HG03103 (cell line): ENCODE measurements around the gene RNF123.
"Not testable (repeated sequence)": the region's sequence is repeated elsewhere in the genome, so short reads cannot be mapped to it uniquely, and the experiment has no call there.

Source experiments
- ATAC-seq: cut with Tn5 transposase; IDR thresholded peaks from one replicate; pipeline ENCODE4 v1.9.1; 2021; ENCODE audit warnings: low read depth; ENCODE audit not compliant: unreplicated experiment

RNF123 gene

DNA sequence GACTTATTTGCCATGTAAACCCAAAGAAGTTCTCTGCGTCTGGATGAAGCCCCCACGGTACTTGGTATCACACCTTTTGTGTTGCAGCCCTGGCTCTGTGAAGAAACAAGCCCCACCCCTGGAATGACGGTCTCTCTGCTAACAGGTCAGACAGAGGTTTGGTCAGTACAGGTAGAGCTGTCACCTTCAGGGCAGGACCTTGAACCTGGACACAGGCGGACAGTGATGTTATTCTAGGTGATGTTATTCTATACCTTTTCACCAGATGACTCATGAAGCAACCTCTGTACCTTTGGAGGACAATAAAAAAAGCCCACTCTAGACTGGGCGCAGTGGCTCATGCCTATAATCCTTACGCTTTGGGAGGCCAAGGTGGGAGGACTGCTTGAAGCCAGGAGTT is 45.4 kb downstream of the RNF123 start:
- ATAC-seq: no peak

DNA sequence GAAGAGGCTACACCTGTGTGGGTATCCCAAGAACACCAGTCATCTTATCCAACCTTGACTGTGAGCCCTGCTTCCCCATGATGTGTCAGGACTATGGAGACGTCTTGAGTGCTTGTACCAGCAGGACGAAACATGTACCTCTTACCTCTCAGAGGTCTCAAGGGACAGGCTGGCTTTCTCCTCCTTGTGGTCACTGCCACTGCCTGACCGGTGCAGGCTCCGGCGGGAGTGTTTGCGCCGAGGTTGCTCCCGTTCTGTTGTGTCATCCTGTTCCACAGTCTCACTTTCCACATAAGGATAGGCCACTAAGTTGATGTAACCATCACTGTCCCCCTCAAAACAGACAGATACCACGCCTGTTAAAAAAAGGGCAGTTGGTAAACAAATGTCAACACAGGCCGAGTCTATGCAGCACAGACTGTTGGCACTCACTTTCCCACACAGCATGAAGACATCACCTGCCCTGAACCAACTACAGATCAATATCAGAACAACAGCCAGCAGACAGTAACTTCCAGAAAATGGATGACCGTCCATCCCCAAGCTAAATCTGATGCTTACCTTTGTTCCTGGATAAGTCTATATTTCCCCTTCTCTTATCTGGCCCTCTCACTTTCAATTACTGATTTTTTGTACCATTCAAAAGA is 48.8 kb downstream of the RNF123 start:
- no peak for ATAC-seq

DNA sequence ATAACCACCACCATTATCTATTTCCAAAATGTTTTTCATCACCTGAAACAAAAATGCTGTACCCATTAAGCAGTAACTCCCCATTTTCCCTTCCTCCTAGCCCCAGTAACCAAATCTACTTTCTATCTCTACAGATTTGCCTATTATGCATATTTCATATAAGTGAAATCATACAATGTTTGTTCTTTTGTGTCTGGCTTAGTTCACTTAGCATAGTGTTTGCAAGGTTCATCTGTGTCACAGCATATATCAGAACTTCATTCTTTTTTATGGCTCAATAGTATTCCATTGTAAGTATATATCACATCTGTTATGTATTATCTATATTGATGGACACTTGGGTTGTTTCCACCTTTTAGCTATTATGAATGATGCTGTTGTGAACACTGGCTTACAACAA is 51.1 kb downstream of the RNF123 start:
- ATAC-seq: no peak

DNA sequence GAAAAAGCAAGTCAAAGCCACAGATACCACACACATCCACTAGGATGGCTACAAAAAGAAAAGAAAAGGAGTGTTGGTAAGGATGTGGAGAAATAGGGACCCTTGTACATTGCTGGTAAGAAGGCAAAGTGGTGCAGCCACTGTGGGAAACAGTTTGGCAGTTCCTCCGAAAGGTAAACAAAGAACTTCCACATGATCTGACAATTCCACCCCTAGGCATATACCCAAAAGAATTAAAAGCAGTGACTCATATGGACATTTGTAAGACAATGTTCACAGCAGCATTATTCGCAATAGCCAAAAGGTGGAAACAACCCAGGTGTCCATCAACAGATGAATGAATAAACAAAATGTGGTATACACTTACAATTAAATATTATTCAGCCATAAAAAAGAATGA is 56.6 kb downstream of the RNF123 start:
- ATAC-seq: no peak

DNA sequence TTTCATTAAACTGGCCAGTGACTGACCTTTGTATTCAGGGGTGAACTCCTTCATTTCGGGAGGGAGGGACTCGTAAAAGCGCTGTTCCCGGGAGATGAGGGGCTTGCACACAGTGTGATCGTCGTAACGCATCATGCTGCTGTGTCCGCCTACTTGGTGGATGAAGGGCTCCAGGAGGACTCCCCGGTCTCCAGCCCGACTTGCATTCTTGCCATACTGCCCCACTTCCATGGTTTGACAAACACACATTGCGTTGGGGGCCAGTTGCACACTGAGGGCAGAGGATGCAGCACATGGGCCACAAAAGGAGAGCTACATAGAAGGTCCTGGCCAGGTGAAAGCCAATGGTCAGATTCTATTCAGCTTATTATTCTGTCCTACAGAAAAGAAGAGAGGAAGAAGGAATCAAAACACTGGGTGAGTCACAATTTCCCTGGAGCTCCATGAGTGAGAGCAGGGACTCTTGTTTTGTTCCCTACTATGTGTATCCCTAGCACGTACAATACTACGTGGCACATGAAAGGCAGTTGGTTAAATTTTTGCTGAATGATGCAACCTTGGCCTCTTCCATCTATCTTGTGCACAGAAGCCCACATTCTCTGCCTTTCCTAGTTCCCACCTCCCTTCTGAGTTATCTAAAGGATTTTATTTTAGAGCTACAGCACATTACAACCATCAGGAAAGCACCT is 58.6 kb downstream of the RNF123 start:
- ATAC-seq: no peak

DNA sequence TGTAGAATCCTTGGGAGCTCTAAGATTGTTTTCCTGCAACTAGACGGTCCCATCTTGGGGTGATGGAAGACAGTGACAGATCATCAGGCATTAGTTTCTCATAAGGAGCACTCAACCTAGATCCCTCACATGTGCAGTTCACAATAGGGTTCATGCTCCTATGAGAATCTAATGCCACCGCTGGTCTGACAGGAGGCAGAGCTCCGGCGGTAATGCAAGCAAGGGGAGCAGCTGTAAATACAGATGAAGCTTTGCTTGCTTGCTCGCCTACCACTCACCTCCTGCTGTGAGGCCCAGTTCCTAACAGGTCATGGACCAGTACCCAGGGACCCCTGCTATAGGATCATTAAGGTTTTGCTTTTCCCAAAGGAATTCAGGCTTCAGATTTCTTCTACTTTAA is 59.5 kb downstream of the RNF123 start:
- not testable (repeated sequence) for ATAC-seq

DNA sequence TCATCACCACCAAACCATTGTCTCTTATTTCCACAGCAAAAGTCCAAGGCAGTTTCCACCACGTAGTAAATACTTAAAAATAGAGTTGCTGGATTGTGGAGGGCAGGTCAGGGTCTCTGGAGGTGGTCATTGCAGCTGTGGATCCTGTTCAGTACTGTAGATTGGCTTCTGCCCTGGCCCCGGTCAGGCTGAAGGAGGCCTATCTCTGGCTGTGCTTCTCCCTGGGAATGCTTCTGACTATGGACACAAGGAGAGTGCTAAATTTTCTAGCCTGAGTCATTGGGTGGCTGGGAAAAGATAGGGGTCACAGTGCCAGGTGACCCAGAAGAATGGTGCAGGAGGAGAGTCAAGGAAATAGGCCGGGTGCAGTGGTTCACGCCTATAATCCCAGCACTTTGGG is 60.7 kb downstream of the RNF123 start:
- ATAC-seq: no peak

DNA sequence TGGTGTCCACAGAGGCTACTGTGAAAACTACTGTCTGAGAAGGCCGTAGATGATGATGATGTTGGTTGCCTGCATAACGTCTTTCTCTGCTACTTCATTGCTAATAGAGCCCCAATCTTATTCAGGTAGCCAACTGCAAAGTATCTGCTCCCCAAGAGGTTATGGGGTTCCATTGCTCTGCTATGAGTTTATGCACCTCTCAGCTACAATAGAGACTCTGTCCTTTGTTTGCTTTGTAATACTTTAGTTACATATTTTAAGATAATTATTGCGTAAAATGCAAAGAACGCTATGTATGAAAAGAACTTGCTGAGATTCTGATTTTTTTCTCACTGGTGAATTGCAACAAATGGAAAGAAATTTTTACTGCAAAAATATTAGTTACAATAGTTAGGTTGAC is 62.1 kb downstream of the RNF123 start:
- no peak for ATAC-seq

DNA sequence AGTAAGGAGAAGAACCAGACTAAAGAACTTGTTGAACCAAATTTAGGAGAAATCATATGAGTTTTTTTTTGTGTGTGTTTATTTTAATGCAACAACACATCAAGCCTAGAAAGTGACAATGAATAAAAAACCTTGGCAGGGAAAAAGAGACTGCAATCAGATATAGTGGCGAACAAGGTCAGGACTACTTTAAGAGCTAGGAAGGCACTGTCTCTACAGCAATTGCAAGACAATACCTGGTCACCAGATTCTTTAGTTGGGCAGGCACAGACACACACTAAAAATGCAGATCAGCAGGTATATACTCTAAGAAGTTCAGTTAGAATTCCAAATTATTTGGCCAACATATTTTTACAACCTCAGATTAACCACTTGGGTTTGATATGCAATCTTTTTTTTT is 65.2 kb downstream of the RNF123 start:
- ATAC-seq: no peak

DNA sequence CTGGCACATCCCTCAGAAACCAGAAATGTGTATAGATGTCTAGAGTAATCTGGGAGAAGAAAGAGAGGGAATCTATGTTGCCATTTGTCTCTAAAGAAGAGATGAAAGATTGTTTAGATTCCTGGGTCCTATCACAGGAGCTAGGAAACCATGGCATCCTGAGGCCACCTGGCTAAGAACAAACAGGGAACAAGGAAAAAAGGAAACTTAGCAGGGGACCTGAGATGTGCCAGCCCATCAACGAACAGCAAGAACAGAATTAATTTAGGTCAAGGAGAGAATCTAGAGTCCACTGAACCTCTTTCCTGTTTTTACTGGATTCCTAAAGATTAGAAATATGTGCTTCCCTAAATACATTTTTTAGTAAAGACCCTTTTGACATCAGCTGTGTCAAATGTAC is 66.7 kb downstream of the RNF123 start:
- no peak for ATAC-seq

DNA sequence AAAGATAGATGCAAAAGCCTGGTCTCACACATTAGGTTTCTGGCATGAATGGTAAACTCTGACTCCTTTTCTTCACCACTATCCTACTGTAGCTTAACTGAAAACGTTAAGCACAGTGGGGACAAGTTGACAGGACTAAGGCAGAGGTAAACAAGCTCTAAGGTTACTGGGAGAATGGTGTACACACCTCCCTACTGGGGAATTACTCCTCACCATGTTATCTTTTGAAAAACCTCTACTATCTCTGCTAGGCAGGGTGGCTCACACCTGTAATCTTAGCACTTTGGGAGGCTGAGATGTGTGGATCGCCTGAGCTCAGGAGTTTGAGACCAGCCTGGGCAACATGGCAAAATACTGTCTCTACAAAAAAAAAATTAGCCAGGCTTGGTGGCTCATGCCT is 67.8 kb downstream of the RNF123 start:
- no peak for ATAC-seq

DNA sequence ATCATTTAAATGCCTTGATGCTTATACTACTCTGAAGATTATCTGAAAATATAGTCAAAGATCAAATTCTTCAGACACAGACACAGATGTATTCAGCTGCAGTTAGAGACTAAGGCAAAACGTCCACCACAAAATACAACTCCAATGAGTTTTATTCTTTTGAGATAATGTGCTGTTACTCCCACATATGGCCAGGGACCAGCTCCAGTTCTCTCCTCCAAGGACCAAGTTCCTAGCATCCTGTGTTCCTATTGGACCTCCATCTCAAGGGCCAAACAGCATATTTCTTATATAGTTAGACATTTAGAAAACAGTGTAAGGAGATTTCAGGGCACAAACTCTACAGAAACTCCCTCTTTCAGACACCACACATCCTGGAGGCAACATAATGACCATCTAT is 69.9 kb downstream of the RNF123 start:
- no peak for ATAC-seq

DNA sequence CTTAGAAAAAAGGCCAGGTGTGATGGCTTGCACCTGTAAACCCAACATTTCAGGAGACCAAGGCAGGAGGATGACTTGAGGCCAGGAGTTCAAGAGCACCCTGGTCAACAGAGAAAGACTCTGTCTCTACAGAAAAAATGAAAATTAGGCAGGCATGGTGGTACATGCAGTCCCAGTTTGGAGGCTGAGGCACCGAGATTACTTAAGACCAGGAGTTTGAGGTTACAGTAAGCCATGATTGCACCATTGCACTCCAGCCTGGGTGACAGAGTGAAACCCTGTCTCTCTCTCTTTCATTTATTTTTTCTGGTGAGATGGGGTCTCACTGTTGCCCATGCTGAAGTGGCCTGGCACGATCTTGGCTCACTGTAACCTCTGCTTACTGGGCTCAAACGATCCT is 72.3 kb downstream of the RNF123 start:
- no peak for ATAC-seq

DNA sequence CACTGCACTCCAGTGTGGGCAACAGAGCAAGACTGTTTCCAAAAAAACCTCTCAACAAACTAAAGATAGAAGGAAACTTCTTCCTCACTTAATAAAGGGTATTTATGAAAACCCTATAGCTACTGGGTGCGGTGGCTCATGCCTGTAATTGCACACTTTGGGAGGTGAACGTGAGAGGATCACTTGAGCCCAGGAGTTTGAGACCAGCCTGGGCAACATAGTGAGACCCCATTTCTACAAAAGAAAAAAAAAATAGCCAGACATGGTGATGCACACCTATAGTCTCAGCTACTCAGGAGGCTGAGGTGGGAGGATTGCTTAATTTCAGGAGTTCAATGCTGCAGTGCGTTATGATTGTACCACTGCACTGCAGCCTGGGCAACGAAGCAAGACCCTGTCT is 74.6 kb downstream of the RNF123 start:
- ATAC-seq: no peak

DNA sequence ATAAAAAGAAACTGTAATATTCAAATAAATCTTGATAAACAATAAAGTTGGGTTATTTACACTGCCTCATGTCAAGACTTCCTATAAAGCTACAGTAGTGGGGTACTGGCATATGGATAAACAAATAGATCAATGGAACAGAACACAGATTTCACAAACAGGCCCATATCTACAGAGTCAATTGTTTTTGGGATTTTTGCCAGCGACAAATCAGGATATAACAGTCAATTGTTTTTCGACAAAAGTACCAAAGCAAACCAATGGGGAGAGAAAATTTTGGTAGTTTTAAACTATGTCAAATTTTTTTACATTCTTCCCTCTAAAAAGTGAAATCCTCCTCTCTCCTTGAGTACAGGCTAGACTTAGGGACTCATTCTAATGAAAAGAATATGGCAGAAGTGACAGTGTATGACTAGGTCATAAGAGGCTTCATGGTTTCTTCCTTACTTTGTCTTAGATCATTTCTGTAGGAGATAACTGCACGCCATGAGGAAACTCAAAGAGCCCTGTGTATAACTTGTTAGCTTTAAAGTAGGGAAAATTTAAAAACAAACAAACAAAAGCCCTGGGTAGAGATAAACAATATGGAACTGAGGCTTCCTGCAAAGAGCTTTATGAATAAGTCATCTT is 80.0 kb downstream of the RNF123 start:
- no peak for ATAC-seq

DNA sequence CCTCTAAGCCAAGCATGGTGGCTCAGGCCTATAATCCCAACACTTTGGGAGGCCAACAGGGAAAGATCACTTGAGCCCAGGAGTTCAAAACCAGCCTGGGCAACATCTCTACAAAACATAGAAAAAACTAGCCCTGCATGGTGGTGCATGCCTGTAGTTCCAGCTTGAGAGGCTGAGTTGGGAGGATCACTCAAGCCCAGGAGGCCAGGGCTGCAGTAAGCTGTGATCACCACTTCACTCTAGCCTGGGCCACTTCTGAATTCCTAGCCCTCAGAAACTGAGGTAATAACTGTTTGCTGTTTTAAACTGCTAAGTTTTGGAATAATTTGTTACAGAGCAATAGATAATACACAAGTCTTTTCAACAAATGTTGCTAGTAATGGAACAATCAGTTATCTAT is 80.6 kb downstream of the RNF123 start:
- no peak for ATAC-seq
